Pancreas (tissue), 10 donors: ENCODE measurements around the gene COG6. TPM values are rescaled to one million over a fixed set of nuclear protein-coding genes. Genes with fewer than 3 reads are reported as not detected.

Source experiments
- ATAC-seq, 4 donors: fragments of 200-7000 bp; cut with Tn5 transposase; one replicate each; pipeline versions ENCODE4 v1.8.0 to v1.9.1; 2020; ENCODE audit warnings: mild to moderate bottlenecking in 4 of 4, moderate library complexity in 4 of 4
- DNase-seq, 6 donors: peaks; one replicate each; pipeline ENCODE4 v3.0.0-alpha.2; 2020
- FAIRE-seq: peaks from 2 replicates; lab custom pipeline; 2012; peaks lifted over from hg19 to GRCh38; lab: Jason Lieb, UNC
- H3K27ac ChIP-seq, 4 donors: fragments of 200-600 bp; sonication (generic); 1 replicate in 3 of 4; 2 replicates in 1 of 4; pipeline versions ENCODE4 v1.5.0 to v1.8.0; 2020
- H3K27me3 ChIP-seq, 4 donors: fragments of 200-600 bp; one replicate each; pipeline ENCODE4 v1.8.0; 2021
- H3K36me3 ChIP-seq, 3 donors: fragments of 200-600 bp; sonication (generic) in 1 of 3; one replicate each; pipeline versions ENCODE4 v1.5.0 to v1.8.0; 2020 to 2021
- H3K4me1 ChIP-seq, 3 donors: fragments of 200-600 bp; one replicate each; pipeline ENCODE4 v1.8.0; 2021
- H3K4me3 ChIP-seq, 4 donors: fragments of 200-600 bp; sonication (generic) in 2 of 4; one replicate each; pipeline versions ENCODE4 v1.5.0 to v1.8.0; 2020 to 2021
- H3K9me3 ChIP-seq, 4 donors: fragments of 200-600 bp; one replicate each; pipeline ENCODE4 v1.8.0; 2021
- CTCF ChIP-seq, 4 donors: fragments of 200-600 bp; sonication (generic) in 3 of 4; IDR thresholded peaks; one replicate each; pipeline versions ENCODE4 v1.5.0 to v1.8.0; 2021; ENCODE audit warnings: antibody characterized with exemption in 4 of 4
- WGBS, 2 donors: extraction: QIAGEN DNeasy Blood & Tissue Kit; methylation state at CpG; one replicate each; pipeline ENCODE4 v1.1.7; 2013; 5-methylcytosine and 5-hydroxymethylcytosine counted together
- intact Hi-C, 3 donors: fragments of 100-400 bp; cut with DNase I; formaldehyde crosslinking; loops; one replicate each; pipeline versions ENCODE4 v1.11.1 to v1.14.2; 2022
- polyA plus RNA-seq, 2 donors: library from polyadenylated mRNA; stranded (reverse); fragments of 200-250 nt; gene quantifications; one replicate each; pipeline ENCODE4 v1.2.3, GENCODE V29; 2013
- total RNA-seq, 6 donors: library from RNA; stranded (reverse); fragmentation: NEBNext Ultra II Directional in 4 of 6; extraction: Animal tissue kit (Norgen Biotek cat#: 25700) in 4 of 6; gene quantifications; one replicate each; pipeline versions ENCODE4 v1.2.1 to v1.2.4, GENCODE V29; 2021 to 2023
- donor health status: healthy with polysubstance abuse.
- donor health status: DM: no; HTN: no; CAD: no; lungs with moderate emphysema.
- donor health status: DM: no; HTN: no; CAD: no.
- donor health status: control.
- donor health status: control.
- donor health status: Bipolar disorder and iron deficiency.
- donor health status: DM: yes; HTN: yes; CAD: no.
- donor health status: DM: no; HTN: no; CAD: no.
- donor health status: DM: no; HTN: no; CAD: no.
- donor health status: DM: yes; HTN: yes; CAD: no.

The COG6 gene
- total and polyA plus RNA-seq, 8 donors: 6.7 to 30.7 (median 25.9) TPM

- H3K36me3 ChIP-seq: no peaks in the 10 kb centered on the region
- FAIRE-seq (no peak), ATAC-seq (no peak), DNase-seq (no peak)
- H3K27me3 ChIP-seq: no peaks in the 10 kb centered on the region
- WGBS, 2 donors: 98% methylated on average over 3 of the region's 3 CpGs
- H3K9me3 ChIP-seq: no peaks in the 10 kb centered on the region
- H3K4me3 ChIP-seq: no peak overlapping the region
- no peak overlapping the region for H3K27ac ChIP-seq
- intact Hi-C loops: no loop called here
- TF ChIP-seq CTCF (IDR thresholded peaks at IDR 0.05): no peak
- H3K4me1 ChIP-seq: peaks cover 0 to 6% (median 0%) of the 10 kb centered on the region in 3 donors
These were observed 17.1 kb downstream of the COG6 start for GRCh38 chr13:39672378-39673132.

DNA sequence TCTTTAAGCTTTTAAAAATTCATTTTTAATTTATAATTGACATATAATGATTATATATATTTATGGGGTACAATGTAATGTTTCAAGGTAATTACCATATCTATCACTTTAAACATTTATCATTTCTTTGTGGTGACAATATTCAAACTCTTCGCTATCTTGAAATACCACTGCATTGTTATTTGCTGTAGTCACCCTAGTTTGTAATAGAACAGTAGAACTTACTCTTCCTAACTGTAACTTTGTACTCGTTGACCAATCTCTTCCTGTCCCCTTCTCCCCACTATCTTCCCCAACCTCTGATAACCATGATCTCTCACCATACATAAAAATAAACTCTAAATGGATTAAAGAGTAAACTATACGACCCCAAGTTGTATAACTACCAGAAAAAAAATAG, 20.4 kb downstream of the COG6 start:
- Histone ChIP-seq H3K27me3 (no peaks in the 10 kb centered on the region), H3K9me3 (no peaks in the 10 kb centered on the region), H3K4me3 (no peak overlapping the region), H3K4me1 (peaks cover 0 to 6% (median 0%) of the 10 kb centered on the region in 3 donors), H3K27ac (no peak overlapping the region), H3K36me3 (peaks cover 0 to 10% (median 4%) of the 10 kb centered on the region in 3 donors)
- DNase-seq: no peak
- WGBS, 2 donors: 31 to 45% methylated on average over 3 of the region's 3 CpGs
- no peak for ATAC-seq
- intact Hi-C loops: no loop called here
- FAIRE-seq: no peak
- no peak for TF ChIP-seq CTCF (IDR thresholded peaks at IDR 0.05)

- Histone ChIP-seq H3K27me3 (no peaks in the 10 kb centered on the region), H3K9me3 (no peaks in the 10 kb centered on the region), H3K4me3 (no peak overlapping the region), H3K27ac (no peak overlapping the region), H3K4me1 (peaks cover 0 to 6% (median 0%) of the 10 kb centered on the region in 3 donors), H3K36me3 (peaks cover 0 to 10% (median 4%) of the 10 kb centered on the region in 3 donors)
- WGBS, 2 donors: 88 to 93% methylated on average over 1 of the region's 1 CpG
- peak in 2 of 4 donors; percentile 22 to 35 for TF ChIP-seq CTCF (IDR thresholded peaks at IDR 0.05)
- FAIRE-seq (peak; percentile 95), DNase-seq (no peak), ATAC-seq (peak in 3 of 4 donors; percentile 40 to 49 (median 44))
- intact Hi-C loops: no loop called here
These were observed 20.9 kb downstream of the COG6 start for GRCh38 chr13:39676315-39676876.

DNA sequence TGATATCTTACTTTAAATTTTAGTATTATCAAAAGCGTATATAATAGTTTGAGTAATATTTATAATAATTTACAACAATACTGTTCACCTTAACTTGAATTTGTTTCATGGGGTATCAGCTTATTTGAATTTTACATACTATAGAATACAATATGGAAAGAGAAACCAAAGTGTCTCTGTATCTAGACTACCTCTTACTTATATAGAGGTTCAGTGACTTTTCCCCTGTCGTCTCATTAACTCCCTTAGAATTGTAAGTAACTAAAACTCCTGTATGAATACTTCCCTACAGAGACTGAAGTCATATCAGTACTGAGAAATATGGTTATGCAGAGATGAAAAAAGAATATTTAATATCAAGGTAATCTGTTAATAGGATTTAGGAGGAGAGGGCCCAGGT, 26.8 kb downstream of the COG6 start:
- no peak for ATAC-seq
- WGBS, 2 donors: 68 to 93% methylated on average over 2 of the region's 2 CpGs
- Histone ChIP-seq H3K27me3 (no peaks in the 10 kb centered on the region), H3K4me1 (peaks cover 6 to 22% (median 9%) of the 10 kb centered on the region in 3 donors), H3K36me3 (peaks cover 0 to 10% (median 4%) of the 10 kb centered on the region in 3 donors), H3K27ac (no peak overlapping the region), H3K4me3 (no peak overlapping the region), H3K9me3 (no peaks in the 10 kb centered on the region)
- DNase-seq: no peak
- intact Hi-C loops: no loop called here
- FAIRE-seq: no peak
- no peak for TF ChIP-seq CTCF (IDR thresholded peaks at IDR 0.05)

GRCh38 chr13:39682788-39683187, 27.3 kb downstream of the COG6 start:
- Histone ChIP-seq H3K27me3 (no peaks in the 10 kb centered on the region), H3K36me3 (peaks cover 0 to 15% (median 4%) of the 10 kb centered on the region in 3 donors), H3K4me1 (peaks cover 6 to 22% (median 9%) of the 10 kb centered on the region in 3 donors), H3K9me3 (no peaks in the 10 kb centered on the region), H3K4me3 (no peak overlapping the region), H3K27ac (no peak overlapping the region)
- WGBS, 2 donors: 70 to 84% methylated on average over 2 of the region's 2 CpGs
- intact Hi-C loops: no loop called here
- no peak for FAIRE-seq
- ATAC-seq: no peak
- no peak for TF ChIP-seq CTCF (IDR thresholded peaks at IDR 0.05)
- DNase-seq: no peak
